WTC11 (cell line): ENCODE results near the gene FAF1. TPM values are rescaled to one million over a fixed set of nuclear protein-coding genes. Genes with fewer than 3 reads are reported as not detected.

Experiments
- ATAC-seq: fragments of 200-7000 bp; cut with Tn5 transposase; 2 replicates; pipeline ENCODE4 v1.10.0; 2021; ENCODE audit warnings: mild to moderate bottlenecking, moderate library complexity
- CTCF ChIA-PET: fragments of 300-600 bp; sonication (Branson Sonifier 250); formaldehyde crosslinking; loops from one replicate; lab custom pipeline; 2021; ENCODE audit warnings: antibody characterized with exemption; lab: Charles Lee
- POLR2A ChIA-PET: fragments of 350-600 bp; sonication (Branson Sonifier 250); formaldehyde crosslinking; loops from one replicate; lab custom pipeline; 2021; ENCODE audit warnings: antibody characterized with exemption; lab: Charles Lee
- DNase-seq: peaks from one replicate; pipeline ENCODE4 v3.0.0; 2021; ENCODE audit warnings: low spot score
- H3K27ac Mint-ChIP-seq: 2 replicates; pipeline ENCODE4 v1.8.0; 2021; ENCODE audit warnings: mixed read lengths
- H3K27me3 Mint-ChIP-seq: 2 replicates; pipeline ENCODE4 v1.8.0; 2021; ENCODE audit warnings: low read depth, mild to moderate bottlenecking, moderate library complexity, mixed read lengths
- H3K36me3 Mint-ChIP-seq: 2 replicates; pipeline ENCODE4 v1.8.0; 2021; ENCODE audit warnings: mixed read lengths
- H3K4me1 Mint-ChIP-seq: 2 replicates; pipeline ENCODE4 v1.8.0; 2022; ENCODE audit warnings: mixed read lengths
- H3K4me3 Mint-ChIP-seq: 2 replicates; pipeline ENCODE4 v1.8.0; 2021; ENCODE audit warnings: mild to moderate bottlenecking, moderate library complexity, mixed read lengths
- H3K9me3 Mint-ChIP-seq: 2 replicates; pipeline ENCODE4 v1.8.0; 2021; ENCODE audit warnings: mixed read lengths
- ARID4B ChIP-seq: sonication (generic); formaldehyde crosslinking; IDR thresholded peaks from 2 replicates; pipeline ENCODE4 v1.8.0; 2023; ENCODE audit warnings: missing genetic modification reagents, mild to moderate bottlenecking, borderline replicate concordance
- CREM ChIP-seq: sonication (generic); formaldehyde crosslinking; IDR thresholded peaks from 2 replicates; pipeline ENCODE4 v1.8.1; 2022; ENCODE audit warnings: mild to moderate bottlenecking, missing genetic modification reagents, moderate library complexity
- CTCF ChIP-seq: fragments of 200-600 bp; IDR thresholded peaks from 2 replicates; pipeline ENCODE4 v1.8.0; 2022; ENCODE audit warnings: antibody characterized with exemption
- ELF4 ChIP-seq: sonication (generic); formaldehyde crosslinking; IDR thresholded peaks from 2 replicates; pipeline ENCODE4 v1.8.1; 2022; ENCODE audit warnings: low read depth, mild to moderate bottlenecking, moderate library complexity, missing genetic modification reagents
- EMX1 ChIP-seq: fragments of 250-450 bp; sonication (Bioruptor Pico); IDR thresholded peaks from 2 replicates; pipeline ENCODE4 v1.8.0; 2021; ENCODE audit warnings: mild to moderate bottlenecking
- FOXJ3 ChIP-seq: sonication (generic); formaldehyde crosslinking; IDR thresholded peaks from 2 replicates; pipeline ENCODE4 v1.9.0; 2021; ENCODE audit warnings: missing genetic modification reagents, mild to moderate bottlenecking, borderline replicate concordance
- FOXP4 ChIP-seq: sonication (generic); formaldehyde crosslinking; IDR thresholded peaks from 2 replicates; pipeline ENCODE4 v1.8.0; 2022; ENCODE audit warnings: mild to moderate bottlenecking, missing genetic modification reagents
- GABPB1 ChIP-seq: sonication (generic); formaldehyde crosslinking; IDR thresholded peaks from 2 replicates; pipeline ENCODE4 v1.8.1; 2023; ENCODE audit warnings: mild to moderate bottlenecking, missing genetic modification reagents
- PRDM15 ChIP-seq: sonication (generic); formaldehyde crosslinking; IDR thresholded peaks from 2 replicates; pipeline ENCODE4 v1.8.0; 2022; ENCODE audit warnings: missing genetic modification reagents
- PREB ChIP-seq: sonication (generic); formaldehyde crosslinking; IDR thresholded peaks from 2 replicates; pipeline ENCODE4 v1.8.1; 2022; ENCODE audit warnings: mild to moderate bottlenecking, missing genetic modification reagents, moderate library complexity, borderline replicate concordance
- SOX15 ChIP-seq: fragments of 250-450 bp; sonication (Bioruptor Pico); IDR thresholded peaks from 2 replicates; pipeline ENCODE4 v1.9.0; 2021; ENCODE audit warnings: mild to moderate bottlenecking
- STAT6 ChIP-seq: sonication (generic); formaldehyde crosslinking; conservative IDR thresholded peaks from 2 replicates; pipeline ENCODE4 v1.8.1; 2023; ENCODE audit warnings: mild to moderate bottlenecking, low read depth, missing genetic modification reagents, moderate library complexity
- TEAD1 ChIP-seq: sonication (generic); formaldehyde crosslinking; IDR thresholded peaks from 2 replicates; pipeline ENCODE4 v1.8.0; 2022; ENCODE audit warnings: mild to moderate bottlenecking, missing genetic modification reagents
- ZMAT4 ChIP-seq: fragments of 250-450 bp; sonication (Bioruptor Pico); IDR thresholded peaks from 2 replicates; pipeline ENCODE4 v1.9.0; 2021; ENCODE audit warnings: mild to moderate bottlenecking
- ZNF232 ChIP-seq: sonication (generic); formaldehyde crosslinking; IDR thresholded peaks from 2 replicates; pipeline ENCODE4 v1.8.0; 2022; ENCODE audit warnings: mild to moderate bottlenecking, missing genetic modification reagents
- ZNF281 ChIP-seq: sonication (generic); formaldehyde crosslinking; IDR thresholded peaks from 2 replicates; pipeline ENCODE4 v1.8.0; 2023; ENCODE audit warnings: mild to moderate bottlenecking, missing genetic modification reagents
- ZNF396 ChIP-seq: fragments of 250-450 bp; sonication (Bioruptor Pico); IDR thresholded peaks from 2 replicates; pipeline ENCODE4 v1.8.0; 2021; ENCODE audit warnings: mild to moderate bottlenecking, moderate library complexity, borderline replicate concordance
- total RNA-seq: library from RNA; stranded (reverse); gene quantifications from 3 replicates; pipeline ENCODE4 v1.2.3, GENCODE V29; 2021

FAF1 gene
- total RNA-seq, 1 experiment from 2014 or later = 53.5 TPM

GRCh38 chr1:50595874-50596273, 364.2 kb downstream of the FAF1 start:
- no peaks in the 10 kb centered on the region for H3K9me3 Mint-ChIP-seq
- H3K36me3 Mint-ChIP-seq = 0 out of 2 replicates have a peak, but pooled peaks cover 5% of the 10 kb centered on the region
- ChIA-PET POLR2A (no interaction called here), CTCF (interaction anchor here (0.6 to 1.5 kb wide), 2 partner anchors 9 to 26 kb away, joined by 3 read pairs; no protein-coding TSS in a partner anchor)
- H3K4me1 Mint-ChIP-seq = peaks cover 5% of the 10 kb centered on the region; the same call in 1 of the 2 replicates
- no peak overlapping the region for H3K4me3 Mint-ChIP-seq
- H3K27ac Mint-ChIP-seq = no peak overlapping the region
- ATAC-seq (no peak), DNase-seq (no peak)
- no peaks in the 10 kb centered on the region for H3K27me3 Mint-ChIP-seq
- TF ChIP-seq SOX15 (CRISPR knock-in tag) = no peak
- no peak for TF ChIP-seq CTCF
- TF ChIP-seq GABPB1 (CRISPR knock-in tag) = no peak
- no peak for TF ChIP-seq FOXP4 (CRISPR knock-in tag)
- TF ChIP-seq PREB (CRISPR knock-in tag) = no peak
- no peak for TF ChIP-seq ZNF281 (CRISPR knock-in tag)
- no peak for TF ChIP-seq ZNF232 (CRISPR knock-in tag)
- no peak for TF ChIP-seq EMX1
- TF ChIP-seq CREM (CRISPR knock-in tag) = no peak
- no peak for TF ChIP-seq ELF4 (CRISPR knock-in tag)
- no peak for TF ChIP-seq PRDM15
- TF ChIP-seq ZNF396 = no peak
- TF ChIP-seq ARID4B (CRISPR knock-in tag) = no peak
- TF ChIP-seq ZMAT4 (CRISPR knock-in tag) = no peak
- TF ChIP-seq FOXJ3 = no peak
- no peak for TF ChIP-seq TEAD1
- TF ChIP-seq STAT6 (CRISPR knock-in tag) = no peak
